ENCODE data around the gene RIPOR3.
"Not testable (repeated sequence)": the region's sequence is repeated elsewhere in the genome, so short reads cannot be mapped to it uniquely, and the experiment has no call there.

Gene RIPOR3

DNA sequence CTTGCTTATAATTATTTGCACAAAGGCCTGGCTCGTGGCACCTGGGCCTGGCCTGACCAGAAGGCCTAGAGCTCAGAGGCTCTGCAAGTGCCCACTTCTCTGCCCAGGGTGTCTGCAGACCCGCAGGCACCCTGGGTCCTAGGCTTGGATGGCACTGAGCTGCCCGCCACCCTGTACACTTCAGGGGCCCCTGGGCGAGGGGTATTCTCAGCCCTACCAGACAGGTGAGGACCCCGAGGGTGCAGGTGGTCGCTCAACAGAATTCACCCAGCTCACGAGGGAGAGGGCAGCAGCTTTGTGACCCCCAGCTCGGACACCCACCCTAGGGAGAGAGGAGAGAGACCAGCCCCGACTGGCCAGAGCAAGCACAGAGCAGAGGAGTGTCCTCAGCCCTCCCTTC, 83.9 kb downstream of the RIPOR3 start:
- H3K4me3 ChIP-seq (ENCODE audit: low read depth, low read length) = no peak overlapping the region
- TF ChIP-seq, protein P1, sequence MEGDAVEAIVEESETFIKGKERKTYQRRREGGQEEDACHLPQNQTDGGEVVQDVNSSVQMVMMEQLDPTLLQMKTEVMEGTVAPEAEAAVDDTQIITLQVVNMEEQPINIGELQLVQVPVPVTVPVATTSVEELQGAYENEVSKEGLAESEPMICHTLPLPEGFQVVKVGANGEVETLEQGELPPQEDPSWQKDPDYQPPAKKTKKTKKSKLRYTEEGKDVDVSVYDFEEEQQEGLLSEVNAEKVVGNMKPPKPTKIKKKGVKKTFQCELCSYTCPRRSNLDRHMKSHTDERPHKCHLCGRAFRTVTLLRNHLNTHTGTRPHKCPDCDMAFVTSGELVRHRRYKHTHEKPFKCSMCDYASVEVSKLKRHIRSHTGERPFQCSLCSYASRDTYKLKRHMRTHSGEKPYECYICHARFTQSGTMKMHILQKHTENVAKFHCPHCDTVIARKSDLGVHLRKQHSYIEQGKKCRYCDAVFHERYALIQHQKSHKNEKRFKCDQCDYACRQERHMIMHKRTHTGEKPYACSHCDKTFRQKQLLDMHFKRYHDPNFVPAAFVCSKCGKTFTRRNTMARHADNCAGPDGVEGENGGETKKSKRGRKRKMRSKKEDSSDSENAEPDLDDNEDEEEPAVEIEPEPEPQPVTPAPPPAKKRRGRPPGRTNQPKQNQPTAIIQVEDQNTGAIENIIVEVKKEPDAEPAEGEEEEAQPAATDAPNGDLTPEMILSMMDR (IDR thresholded peaks at IDR 0.05; ENCODE audit: control insufficient read depth, extremely low read depth, insufficient read depth) = no peak
- no peak for DNase-seq (ENCODE audit: low read depth)

DNA sequence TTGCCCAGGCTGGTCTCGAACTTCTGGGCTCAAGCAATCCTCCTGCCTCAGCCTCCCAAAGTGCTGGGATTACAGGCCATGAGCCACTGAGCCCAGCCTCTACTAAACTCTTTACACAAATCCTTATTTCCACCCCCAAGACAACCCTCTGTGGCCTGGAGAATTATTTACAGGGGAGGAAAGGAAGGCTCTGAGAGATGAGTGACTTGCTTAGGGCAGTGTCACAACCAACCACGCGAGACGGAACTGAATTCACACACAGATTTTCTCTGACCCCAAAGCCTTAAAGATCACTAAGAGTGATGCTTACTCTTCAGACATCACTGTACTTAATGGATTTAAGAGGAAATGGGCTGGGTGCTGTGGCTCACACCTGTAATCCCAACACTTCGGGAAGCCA, 86.2 kb downstream of the RIPOR3 start:
- TF ChIP-seq, protein P1 (IDR thresholded peaks at IDR 0.05; ENCODE audit: control insufficient read depth, extremely low read depth, insufficient read depth) = no peak
- DNase-seq (ENCODE audit: low read depth) = no peak
- H3K4me3 ChIP-seq (ENCODE audit: low read depth, low read length) = no peak overlapping the region

- no peak for DNase-seq (ENCODE audit: low read depth)
- TF ChIP-seq, protein P1 (IDR thresholded peaks at IDR 0.05; ENCODE audit: control insufficient read depth, extremely low read depth, insufficient read depth) = no peak
Measured at GRCh38 chr20:50604451-50604850, 86.9 kb downstream of the RIPOR3 start.

DNA sequence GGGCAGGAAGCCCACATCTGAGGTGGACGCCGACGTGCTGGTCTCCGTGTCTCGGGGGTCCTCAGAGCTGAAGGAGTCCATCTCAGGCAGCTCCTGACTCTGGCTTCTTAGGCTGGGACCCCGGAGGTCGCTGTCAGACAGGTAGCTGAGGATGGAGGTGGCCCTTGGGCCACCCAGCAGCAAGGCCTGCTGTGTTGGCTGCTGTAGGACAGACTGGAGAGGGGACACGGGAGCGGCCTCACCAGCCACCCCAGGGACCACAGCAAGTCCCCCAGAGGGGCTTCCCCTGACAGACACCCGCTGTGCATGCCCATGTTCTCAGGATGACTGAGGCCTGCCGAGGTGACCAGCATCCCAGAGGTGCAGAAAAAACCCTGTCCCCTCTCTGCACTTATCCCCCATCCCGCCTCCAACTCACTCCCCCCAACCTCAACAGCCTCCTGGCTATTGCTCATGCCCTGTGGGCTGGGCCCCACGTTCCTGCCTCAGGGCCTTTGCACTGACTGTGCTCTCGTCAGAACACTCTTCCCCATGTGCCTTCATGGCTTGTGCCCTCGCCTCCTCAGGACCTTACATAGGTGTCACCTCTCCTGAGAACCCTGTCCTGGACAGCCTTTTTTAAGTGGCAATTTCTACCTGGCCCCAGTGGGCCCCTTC, 88.8 kb downstream of the RIPOR3 start:
- no peak for DNase-seq (ENCODE audit: low read depth)

More at GRCh38 chr20:50604451-50604850, 86.9 kb downstream of the RIPOR3 start:
- no peak overlapping the region for H3K4me3 ChIP-seq (ENCODE audit: low read depth, low read length)

GRCh38 chr20:50601511-50602431, 89.6 kb downstream of the RIPOR3 start:
- TF ChIP-seq, protein P1 (IDR thresholded peaks at IDR 0.05; ENCODE audit: control insufficient read depth, extremely low read depth, insufficient read depth) = no peak
- no peak for DNase-seq (ENCODE audit: low read depth)
- H3K4me3 ChIP-seq (ENCODE audit: low read depth, low read length) = no peak overlapping the region

More for the DNA sequence above, 88.8 kb downstream of the RIPOR3 start:
- TF ChIP-seq, protein P1 (IDR thresholded peaks at IDR 0.05; ENCODE audit: control insufficient read depth, extremely low read depth, insufficient read depth) = no peak
- no peak overlapping the region for H3K4me3 ChIP-seq (ENCODE audit: low read depth, low read length)

- TF ChIP-seq, protein P1 (IDR thresholded peaks at IDR 0.05; ENCODE audit: control insufficient read depth, extremely low read depth, insufficient read depth) = no peak
- no peak overlapping the region for H3K4me3 ChIP-seq (ENCODE audit: low read depth, low read length)
- no peak for DNase-seq (ENCODE audit: low read depth)
Measured at GRCh38 chr20:50600281-50600895, 91.0 kb downstream of the RIPOR3 start.

DNA sequence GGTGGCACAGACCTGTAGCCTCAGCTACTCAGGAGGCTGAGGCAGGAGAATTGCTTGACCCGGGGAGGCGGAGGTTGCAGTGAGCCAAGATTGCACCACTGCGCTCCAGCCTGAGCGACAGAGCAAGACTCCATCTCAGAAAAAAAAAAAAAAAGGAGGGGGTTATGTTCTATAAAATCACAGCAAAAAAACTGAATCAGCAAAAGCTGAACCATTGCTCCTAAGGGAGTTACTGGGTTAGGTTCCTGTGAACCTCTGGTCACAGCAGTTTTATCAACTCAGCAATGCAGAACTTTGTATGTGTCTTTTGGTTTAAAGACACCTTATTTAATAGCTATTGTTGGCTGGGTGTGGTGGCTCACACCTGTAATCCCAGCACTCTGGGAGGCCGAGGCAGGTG, 92.6 kb downstream of the RIPOR3 start:
- H3K4me3 ChIP-seq (ENCODE audit: low read depth, low read length); DNase-seq (ENCODE audit: low read depth): not testable (repeated sequence)
